Activated effector memory CD4-positive, alpha-beta T cell treated with anti-CD3 and anti-CD28 coated beads, Interleukin-2, amount 50 U/mL, for 16 hours (primary cell): ENCODE results near the gene SLC6A11.

Experiments used
- DNase-seq: peaks from one replicate; pipeline ENCODE4 v3.0.0-alpha.2; 2020

Gene SLC6A11

DNA sequence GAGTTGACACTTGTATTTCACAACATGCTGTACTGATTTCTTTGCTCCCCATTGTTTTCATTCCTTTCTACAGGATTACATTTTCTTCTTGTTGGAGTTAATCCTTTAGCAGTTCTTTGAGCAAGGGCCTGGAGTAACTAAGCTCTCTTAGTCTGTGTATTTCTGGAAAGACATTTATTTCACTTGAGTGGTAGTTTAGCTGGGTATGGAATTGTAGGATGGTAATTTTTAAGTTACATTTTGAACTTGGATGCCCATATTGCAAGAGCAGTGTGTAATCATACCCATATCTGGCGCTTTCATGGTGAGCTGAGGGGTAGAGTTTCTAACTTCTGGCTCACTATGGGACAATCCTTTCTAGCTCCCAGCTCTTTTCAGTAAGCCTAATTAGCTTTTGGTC is 74.6 kb downstream of the SLC6A11 start:
- DNase-seq = no peak

DNA sequence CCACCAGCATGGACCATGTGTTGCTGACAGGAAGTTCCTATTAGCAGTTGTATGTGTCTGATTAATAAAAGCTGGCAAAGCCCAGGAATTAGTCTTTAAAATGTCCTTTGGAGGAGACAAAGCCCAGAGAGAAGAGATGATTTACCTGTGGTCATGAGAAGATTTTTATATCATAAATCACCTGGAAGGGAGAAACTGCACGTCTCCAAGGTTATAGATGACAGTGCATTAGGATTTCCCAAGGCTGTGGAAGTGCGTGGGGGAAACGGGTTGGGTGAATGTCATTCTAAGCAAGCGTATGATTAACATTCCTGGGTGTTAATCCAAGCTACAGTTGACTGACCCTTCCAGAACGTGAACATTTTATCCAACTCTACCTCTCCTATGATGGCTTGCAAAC is 76.6 kb downstream of the SLC6A11 start:
- DNase-seq = no peak

DNA sequence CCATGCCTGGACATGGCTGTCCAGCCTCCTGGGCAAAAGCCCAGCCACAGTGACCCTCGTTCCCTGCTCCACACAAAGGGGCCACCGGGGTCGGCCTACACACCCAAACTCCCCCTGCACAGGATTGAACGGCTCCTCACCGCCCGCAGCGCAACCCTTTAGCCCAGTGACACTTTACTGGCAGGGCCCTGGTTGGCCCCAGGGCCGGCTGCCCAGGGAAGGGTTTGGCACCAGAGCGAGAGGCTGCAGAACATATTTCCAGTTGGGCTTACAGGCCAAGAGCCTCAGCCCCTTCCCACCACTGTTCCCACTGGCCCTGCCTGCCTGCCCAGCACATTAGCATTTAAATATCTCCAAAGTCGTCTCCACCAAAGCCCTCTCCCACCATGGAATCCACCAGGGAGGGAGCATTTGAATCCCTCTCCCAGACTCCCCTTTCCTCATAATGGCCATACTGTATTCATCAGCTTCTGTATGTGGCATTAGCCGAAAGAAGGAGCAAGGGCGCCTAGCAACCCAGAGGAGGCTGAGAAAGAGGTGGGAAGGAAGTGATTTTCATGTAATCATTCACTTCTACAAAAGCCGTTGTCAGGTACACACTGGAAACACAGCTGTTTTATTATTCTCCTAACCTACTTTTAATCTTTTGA is 85.4 kb downstream of the SLC6A11 start:
- DNase-seq = no peak

DNA sequence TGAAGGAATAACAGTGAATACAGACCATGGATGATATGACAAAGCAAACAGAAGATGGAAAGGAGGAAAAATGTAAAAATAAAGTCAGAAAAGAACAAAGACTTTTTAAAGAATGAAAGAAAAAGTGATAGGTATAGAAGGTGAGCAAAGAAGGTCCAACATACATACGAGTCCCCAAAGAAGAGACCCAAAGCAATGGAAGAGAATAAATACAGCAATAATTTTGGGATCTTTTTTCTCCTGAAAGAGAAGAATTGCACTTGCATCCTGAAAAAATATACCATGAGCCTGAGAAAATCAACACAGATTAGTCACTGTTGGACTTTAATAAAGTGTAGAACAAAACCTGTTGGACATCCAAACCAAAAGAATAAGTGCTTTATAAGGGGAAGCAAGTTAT is 91.2 kb downstream of the SLC6A11 start:
- no peak for DNase-seq

DNA sequence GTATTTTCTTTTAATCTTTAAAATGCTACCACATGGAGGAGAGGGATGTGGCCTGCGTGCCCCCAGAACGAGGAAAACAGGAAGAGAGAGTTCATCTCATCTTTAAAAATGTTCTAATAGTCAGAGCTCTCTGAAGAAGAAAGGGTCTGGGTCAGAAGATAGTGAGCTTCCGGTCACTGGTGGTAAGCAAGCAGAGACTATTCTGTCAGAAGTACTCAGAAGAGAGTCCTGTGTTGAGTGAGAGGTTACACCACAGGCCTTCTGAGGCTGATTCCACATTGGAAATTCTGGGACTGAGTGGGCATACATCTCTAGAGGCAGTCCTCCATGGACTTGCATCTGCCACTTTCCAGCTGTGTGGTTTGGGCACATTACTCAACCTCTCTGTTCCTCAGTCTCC is 94.3 kb downstream of the SLC6A11 start:
- no peak for DNase-seq

DNA sequence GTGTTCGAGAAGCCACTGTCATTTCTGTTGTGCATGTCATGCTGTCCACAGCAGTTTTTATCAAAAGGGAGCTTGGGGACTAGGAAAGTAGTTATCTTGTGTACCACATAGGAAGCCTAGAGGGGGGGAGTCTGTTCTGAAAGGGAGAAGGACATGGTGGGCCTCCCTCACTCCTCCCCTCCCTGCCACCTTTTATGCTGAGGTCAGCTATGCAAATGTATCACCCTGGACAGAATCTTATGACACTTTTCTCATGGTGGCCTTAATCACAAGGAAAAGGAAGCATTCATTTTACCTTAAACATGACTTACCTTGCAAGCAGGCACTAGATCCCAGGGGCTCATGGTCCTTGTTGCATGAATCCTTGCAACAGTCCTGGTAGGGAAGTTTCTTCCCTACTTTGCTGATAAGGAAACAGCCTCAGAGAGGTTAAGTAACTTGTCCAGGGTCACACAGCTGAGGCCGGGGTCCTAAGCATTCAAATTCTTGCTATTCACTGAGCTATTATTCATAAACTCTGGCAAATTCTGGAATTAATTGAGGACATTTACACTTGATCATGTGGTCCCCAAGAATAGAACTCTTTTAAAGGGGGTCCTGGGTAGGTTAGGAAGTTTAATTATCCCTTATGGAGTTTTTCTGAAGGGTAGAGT is 95.4 kb downstream of the SLC6A11 start:
- no peak for DNase-seq

DNA sequence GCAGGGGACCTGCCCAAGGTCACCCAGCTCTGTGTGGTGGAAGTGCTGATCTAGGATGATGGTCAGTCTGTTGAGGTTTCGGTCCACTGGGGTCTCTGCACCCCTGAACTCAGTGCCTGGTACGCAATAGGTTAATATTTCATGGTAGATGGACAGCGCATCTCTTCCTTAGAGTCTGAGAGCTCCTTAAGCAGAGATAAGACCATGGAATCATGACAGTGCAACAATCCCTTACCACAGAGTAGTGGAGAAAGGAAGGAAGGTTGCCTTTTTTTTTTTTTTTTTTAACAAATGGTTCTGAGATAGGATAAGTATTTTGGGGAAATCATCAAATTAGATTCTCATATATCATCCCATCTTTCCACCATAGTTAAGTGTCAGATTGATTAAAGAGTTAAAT is 96.8 kb downstream of the SLC6A11 start:
- DNase-seq = no peak

DNA sequence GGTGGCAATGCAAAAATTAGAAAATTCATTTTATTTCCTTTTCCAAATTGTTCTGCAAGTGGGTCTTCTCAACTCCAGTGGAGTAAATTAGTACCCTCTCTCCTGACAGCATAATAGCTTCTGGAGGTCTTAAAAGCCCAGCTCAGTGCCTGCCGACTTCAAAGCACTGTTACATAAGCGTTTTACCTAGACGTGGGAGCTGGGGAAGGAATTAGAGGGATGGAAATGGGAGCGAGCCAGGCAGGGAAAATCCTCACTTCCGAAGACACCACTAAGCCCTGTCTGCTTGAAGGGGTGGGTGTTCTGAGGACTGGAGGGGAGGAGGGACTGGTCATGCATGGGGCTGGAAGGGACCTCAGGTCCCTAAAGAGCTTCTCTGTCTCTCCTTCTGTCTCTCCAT is 99.3 kb downstream of the SLC6A11 start:
- DNase-seq = no peak

DNA sequence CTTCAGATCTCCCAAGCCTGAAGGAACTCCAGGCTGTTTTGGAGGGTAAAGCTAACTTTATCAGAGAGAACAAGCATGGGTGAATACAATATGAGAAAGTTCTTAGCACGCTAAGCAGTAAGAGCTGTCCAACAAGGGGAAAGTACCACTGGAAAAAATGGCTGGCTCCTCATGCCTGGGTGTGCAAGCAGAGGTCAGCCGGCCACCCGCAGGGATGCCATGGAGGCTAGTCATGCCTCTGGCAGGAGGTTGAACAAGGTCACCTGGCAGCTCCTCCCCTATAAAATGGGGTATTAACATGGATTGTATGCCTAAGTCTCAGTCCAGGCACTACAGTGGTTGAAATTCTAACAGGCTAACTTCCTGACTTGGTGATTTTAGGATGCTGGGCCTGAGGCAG is 101.1 kb downstream of the SLC6A11 start:
- DNase-seq = no peak

DNA sequence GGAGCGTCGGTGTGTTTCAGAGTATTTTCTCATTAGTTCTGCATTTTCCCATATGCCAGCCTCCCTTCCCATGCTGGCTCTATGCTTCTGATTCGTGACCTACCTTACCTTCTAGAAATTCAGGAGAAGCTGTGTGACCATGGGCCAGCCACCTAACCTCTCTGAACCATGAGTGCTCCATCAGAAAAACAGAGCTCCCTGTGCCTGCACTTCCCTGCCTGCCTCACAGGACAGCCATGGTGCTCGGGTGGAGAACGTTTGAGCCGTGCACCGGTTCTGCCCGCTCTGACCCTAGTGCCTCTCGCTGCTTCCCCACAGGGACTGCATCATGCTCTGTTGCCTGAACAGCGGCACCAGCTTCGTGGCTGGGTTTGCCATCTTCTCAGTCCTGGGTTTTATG is 102.0 kb downstream of the SLC6A11 start:
- DNase-seq = no peak

DNA sequence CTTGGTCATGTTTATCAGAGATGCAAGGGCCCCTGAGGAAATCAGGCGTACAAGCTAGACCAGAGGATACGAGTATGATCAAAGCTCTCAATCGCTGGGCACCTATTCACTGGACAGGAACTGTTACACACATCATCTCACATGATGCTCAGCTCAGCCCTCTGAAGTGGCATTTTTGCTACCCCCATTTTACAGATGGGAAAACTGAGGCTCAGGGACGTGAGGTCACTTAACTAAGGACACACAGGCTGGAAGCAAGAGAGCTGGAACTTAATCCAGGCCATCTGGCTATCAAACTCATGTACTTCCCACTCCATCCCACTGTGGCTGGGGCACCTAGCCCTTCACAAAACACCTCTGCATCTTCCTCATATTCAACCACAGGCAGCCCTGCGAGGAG is 103.6 kb downstream of the SLC6A11 start:
- DNase-seq = no peak

DNA sequence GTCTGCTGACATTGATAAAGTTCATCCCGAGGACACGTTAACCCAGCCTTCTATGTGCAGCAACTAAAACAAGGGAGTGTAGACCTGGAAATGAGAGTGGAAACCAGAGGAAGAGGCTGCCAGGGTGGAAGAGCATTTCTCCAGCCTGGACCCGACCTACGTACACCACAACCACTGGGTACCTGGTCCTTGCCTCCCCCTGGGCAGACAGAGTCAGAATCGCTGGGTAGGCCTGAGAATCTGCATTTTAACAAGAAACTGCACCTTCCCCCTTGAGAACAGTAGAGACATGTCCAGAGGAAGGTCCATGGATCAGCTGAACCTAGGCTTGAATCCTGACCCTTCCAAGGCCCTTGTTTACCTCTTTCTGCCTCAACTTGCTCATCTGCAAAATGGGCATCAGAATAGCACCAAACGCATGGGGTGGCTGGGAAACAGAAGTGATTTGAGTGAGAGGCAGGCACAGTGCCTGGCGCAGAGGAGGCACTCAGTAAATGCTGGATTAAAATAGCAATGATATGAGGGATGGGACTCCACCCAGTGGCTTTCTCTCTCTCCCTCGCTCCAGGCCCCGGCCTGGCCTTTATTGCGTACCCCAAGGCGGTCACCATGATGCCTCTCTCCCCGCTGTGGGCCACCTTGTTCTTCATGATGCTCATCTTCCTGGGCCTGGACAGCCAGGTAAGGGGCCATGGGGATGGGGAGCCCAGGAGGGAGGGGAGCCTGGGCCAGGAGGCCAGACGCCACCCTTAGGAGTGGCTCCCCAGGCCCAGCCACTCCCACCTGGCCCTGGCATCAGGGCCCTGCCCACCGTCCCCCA is 109.6 kb downstream of the SLC6A11 start:
- peak; percentile 38 for DNase-seq

DNA sequence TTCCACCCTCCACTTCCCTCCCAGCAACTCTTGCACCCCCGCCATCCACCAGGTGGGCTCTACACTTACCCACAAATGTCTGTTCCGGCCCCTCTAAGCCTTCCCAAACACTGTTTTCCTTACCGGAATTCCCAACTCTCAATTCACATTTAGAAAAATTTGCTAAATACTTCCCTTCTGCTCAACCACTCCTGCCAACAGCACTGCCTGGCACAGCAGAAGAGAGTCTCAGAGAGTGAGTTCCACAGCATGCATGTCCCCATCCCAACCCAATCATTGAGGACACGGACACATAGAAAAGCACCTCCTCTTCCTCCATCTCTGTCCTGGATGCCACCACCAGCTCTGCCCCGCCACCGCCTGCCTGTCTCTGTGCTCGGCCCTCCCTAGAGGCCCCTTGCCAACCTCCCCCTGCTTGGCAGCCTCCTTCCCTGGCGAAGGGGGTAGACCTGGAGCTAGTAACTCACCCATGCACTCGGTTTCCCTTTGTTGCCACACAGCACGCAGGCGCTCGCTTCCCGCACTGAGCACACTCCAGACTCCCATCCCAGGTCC is 110.3 kb downstream of the SLC6A11 start:
- peak; percentile 39 for DNase-seq

DNA sequence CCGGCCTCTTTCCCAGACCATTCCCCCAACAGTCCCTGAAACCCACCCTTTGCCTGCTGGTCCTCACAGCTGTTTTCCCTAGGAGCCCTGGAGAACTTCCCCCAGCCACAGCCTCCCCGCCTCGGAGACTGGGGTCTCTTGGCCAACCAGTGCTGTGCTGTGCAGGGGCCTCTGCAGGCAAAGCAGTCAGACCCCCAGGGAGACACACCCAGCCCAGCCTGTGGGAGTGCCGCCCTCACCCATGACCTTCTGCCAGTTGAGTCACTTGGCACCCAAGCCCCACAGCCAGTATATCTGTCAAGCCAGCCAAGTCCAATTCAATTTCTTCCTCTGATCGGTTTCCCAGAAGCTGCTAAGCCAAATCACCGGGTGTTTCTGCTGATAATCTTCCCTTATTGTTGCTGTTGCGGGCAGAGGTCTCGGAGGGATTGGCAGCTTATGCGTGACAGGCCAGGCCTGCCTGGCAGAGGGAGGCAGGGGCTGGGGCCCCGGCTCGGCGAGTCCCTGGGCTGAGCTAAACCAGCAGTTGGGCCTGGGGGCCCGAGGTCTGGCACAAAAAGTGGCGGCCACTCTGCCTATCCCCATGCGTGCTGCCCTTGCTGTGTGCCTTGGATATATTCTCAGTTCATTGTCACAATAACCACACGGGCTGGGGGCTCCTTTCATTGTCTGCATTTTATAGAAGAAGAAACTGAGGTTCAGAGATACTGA is 110.9 kb downstream of the SLC6A11 start:
- DNase-seq = peak; percentile 53

DNA sequence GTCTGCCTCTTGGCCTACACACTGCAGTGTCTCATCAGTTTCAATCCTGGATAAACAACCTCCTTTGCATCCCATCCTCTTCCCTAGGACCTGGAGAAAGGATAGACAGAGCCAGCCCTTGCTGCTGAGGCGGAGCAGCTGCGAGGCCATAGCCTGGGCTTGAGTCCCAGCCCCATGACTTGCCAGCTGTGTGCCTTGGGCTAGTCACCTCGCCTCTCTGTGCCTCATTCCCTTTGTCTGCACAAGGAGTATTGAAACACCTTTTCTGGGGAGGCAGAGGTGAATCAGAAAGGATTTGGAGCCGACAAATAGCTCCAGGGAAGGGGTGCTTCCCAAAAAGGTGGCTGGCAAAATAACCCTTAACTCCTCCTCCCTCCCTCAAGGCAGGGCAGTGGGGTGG is 111.5 kb downstream of the SLC6A11 start:
- DNase-seq = no peak

DNA sequence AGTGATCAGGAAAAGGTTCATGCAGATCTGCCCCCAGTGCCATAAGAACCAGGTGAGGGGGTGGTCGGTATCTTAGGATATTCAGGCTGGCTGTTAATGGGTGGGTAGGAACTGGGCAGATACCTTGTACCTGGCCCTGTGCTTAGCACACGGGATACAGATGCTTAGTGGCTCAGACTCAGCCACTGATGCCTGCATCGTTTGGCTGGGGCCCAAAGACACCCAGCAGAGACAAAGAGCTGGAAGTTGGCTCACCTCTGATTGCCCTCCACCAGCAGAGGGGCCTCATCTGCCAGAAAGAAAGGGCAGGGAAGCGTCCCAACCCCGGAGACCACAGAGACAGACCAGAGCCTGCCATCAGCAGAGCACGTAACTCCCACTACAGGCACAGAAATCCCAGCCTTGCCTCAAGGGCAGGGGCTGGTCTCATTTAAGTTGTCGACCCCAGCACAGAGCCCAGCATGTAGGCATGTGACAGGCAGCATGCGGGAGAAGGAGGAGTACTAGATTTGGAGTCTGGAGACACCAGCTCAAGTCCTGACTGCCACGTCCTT is 112.5 kb downstream of the SLC6A11 start:
- DNase-seq = no peak

DNA sequence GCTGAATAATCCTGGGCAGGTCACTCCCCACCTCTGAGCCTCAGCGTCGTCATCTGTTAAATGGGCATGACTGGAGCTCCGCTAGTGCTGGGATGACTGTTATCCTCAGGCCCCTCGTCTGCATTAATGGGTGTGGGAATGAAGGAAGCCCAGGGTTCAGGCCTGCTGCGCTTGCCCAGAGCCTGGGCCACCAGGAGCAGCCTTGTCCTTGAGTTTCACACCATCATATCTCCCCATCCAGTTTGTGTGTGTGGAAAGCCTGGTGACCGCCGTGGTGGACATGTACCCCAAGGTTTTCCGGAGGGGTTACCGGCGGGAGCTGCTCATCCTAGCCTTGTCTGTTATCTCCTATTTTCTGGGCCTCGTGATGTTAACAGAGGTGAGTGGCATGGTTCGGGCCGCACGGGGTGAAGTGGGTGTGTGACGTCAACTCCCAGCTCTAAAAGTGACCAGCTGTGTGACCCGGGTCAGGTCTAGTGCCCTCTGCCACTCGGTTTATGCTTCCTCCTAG is 113.0 kb downstream of the SLC6A11 start:
- peak; percentile 55 for DNase-seq

DNA sequence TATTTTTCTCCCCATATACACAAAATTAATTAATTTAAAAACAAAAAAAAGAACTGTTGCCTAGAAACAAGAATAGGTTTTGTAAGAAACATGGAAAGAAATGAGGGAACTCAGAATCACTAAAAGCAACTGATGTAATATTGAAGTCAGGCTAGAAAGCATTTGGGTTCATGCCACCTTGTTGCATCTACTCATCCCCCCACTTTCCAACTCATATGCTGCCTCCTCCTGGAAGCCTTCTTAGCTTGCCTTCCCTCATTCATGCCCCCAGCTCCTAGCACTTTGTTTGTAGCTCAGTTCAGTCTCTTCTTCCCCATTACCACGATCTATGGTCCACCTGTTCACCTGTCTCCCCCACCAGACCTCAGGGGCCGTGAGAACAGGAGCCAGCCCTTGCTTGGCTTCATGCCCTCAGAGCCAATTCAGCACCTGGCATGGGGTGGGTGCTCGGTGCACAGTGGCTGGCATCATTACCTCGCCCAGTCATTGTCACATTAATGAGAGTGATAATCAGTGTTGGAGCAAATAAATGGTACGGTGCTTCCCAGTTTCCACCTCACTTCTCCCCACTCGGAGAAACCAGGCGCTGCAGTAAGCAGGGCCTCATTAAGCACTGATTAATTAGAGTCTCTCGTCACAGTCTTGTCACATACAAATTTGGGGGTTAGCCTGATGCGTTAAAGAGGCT is 114.1 kb downstream of the SLC6A11 start:
- no peak for DNase-seq

DNA sequence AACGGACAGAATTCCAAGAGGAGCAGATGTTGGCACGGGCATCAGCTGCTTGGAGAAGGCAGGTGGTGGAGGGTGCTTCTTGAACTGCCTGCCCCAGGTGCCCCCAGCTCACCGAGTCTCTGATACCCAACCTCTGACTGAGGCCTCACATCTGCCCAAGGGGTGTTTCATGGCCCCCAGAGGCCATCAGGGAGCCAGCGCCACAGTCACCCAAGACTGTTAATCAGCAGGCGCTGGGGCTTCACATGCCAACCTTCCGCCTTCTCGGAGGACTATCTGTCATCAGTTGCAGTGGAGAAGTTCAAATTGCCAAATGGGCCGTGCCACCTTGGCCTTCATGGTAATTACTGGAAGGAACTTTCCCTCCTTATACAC is 114.6 kb downstream of the SLC6A11 start:
- peak; percentile 55 for DNase-seq

DNA sequence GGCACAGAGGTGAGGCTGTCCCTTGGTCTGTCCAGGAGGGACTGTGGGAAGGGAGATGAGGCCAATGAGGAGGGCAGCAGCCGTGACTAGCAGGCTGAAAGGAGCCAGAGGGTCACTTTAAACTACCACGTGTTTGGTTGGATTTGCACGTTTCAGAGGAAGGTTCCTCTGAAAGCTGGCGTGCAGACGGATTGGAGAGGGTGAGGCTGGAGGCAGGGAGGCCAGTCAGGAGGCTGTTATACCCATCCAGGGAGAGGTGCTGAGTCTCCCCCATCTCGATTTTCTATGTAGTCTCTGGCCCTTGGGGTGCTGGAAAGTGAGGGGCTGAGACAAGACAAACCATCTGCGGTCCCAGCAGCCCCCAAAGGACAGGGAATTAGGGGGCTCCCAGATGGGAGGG is 116.6 kb downstream of the SLC6A11 start:
- DNase-seq = peak; percentile 22

DNA sequence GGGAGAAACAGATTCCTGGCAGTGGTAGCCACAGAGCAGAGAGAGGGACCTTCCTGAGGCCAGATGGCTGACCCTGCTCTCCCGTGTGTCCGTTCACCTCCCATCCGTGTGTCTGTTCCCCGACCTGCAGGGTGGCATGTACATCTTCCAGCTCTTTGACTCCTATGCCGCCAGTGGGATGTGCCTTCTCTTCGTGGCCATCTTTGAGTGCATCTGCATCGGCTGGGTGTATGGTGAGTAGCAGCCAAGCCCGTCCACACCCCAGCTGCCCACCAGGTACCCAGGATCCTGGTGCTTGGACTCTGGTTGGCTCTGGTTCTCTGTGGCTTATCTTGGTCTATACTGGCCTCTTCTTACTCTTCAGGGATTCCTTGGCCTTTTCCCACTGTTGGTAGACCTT is 117.0 kb downstream of the SLC6A11 start:
- DNase-seq = peak; percentile 34

DNA sequence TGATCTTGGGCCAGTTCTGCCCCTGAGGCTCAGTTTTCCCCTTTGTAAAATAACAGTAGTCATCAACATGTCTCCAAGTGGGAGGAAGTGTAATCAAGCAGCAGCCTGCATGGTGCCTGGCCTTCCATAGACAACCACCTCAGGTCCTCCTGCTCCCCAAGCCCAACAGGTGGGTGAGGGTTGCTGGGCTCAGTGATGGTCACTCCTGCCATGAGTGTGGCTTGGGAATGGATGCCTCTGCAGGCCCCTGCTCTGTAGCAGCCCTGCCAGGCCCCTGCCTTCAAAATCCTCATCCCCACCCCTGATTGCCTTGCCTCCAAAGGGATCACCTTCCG is 117.4 kb downstream of the SLC6A11 start:
- DNase-seq = peak; percentile 28
